Epithelial cell of umbilical artery (primary cell): ENCODE measurements around the gene PHF8. TPM values are rescaled to one million over a fixed set of nuclear protein-coding genes. Genes with fewer than 3 reads are reported as not detected.

Experiments
- total RNA-seq: library from RNA; depleted of rRNA; stranded (reverse); fragments of >200 nt; gene quantifications from 2 replicates; pipeline ENCODE4 v1.2.3, GENCODE V29; 2014

Gene PHF8
- 11.7 and 17.8 TPM in 2 replicates for total RNA-seq

DNA sequence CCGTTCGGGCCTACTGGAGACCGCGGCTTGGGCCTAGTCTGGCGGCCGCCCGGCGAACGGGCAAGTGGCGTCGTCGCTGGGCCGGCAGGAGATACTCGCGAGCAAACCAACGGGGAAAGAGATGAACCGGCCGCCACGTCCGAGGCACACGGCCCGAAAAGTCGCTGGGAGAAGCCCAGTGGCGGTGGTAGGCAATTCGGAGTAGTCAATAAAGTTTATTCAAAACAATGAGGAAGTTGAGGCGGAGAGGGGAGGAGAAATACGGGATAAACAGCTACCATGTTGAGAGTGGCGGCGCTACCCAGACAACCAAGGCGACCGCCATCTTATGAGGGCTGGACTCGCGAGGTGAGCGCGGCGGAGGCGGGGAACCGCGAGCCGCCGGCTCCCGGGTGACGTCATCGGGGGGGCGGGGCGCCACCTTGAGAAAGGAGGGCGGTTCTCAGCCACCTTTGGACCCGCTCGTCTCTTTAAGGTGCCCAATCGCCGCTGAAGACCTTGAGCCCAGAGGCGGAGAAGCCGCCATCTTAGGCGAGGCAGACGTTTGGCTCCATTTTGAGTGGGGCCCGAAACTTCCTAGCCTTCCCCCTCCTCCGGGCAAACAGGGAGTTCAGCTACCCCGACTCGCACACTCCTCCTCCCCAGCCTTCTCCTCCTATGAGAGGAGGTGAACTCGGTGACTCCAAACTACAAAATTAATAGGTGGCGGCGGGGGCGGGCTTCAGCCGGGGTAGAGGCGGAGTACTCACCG, at the start of gene PHF8:
Gene PHF8 (minus strand): TSS at position 348 of the 751 bp plus-strand sequence. CDS start 1,745 bp downstream, outside the sequence.

Other genes starting within 250 kb of the PHF8 start
- gene FAM120C, start 138.8 kb upstream of the PHF8 start, total RNA-seq: 1.9 and 3.8 TPM in 2 replicates